ENCODE results near the gene ADCY4.

DNA sequence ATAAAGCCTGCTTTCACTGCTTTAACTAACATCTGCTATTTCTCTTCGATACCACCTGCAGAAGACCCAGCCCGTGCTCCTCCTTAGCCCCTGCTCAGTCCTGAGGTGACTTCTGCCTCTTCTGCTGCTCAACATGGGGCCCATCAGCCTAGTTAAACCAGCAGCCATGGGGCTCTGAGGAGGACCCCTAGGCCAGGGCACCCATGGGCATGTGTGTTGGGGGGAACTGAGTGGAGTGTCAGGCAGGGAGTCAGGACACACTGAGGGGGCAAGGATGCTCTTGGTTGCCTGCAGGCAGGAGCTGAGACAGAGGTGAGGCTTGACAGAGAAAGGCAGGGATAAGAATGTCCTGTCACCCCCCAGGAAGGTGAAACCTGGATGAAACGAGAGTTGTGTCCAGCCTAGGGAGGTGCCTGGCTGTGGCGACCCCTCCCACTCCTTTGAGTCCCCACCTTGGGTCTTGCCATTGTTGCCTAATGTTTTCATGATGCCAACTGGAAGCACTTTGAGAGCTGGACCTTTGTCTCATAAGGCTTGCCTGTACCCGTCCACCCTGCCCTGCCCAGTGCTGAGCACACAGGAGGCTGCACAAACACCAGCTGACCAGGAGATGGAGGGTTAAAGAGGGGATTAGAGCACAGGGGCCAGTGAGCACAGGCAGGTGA lies 50.9 kb downstream of the ADCY4 start:
- TF ChIP-seq ELF4 (IDR thresholded peaks at IDR 0.05) (no peak), LEF1 (IDR thresholded peaks at IDR 0.05; ENCODE audit: borderline replicate concordance) (no peak), BHLHE40 (IDR thresholded peaks at IDR 0.05; ENCODE audit: borderline replicate concordance) (no peak), L3MBTL2 (conservative IDR thresholded peaks at IDR 0.05) (no peak), TARDBP (IDR thresholded peaks at IDR 0.05) (no peak), NFRKB (IDR thresholded peaks at IDR 0.05) (no peak)

Measured in HEK293T (cell line).